Stimulated activated CD8-positive, alpha-beta memory T cell treated with anti-CD3 and anti-CD28 coated beads, Interleukin-7, amount 100 ng/mL, for 1 hour (primary cell): ENCODE data around the gene KCNIP1.

Source experiments
- DNase-seq, 2 donors: peaks; one replicate each; pipeline ENCODE4 v3.0.0-alpha.2; 2020; ENCODE audit warnings: low read depth in 2 of 2

KCNIP1 gene

GRCh38 chr5:170503990-170504596 is at the start of gene KCNIP1:
Gene KCNIP1 (plus strand): TSS chr5:170504020.
- DNase-seq, result no peak

- no peak for DNase-seq
Observed at GRCh38 chr5:170463426-170463825, 40.4 kb upstream of the KCNIP1 start.

GRCh38 chr5:170464280-170465127 is 39.3 kb upstream of the KCNIP1 start:
- DNase-seq, result no peak

GRCh38 chr5:170466553-170466952 is 37.3 kb upstream of the KCNIP1 start:
- no peak for DNase-seq

- DNase-seq, result no peak
Observed at GRCh38 chr5:170466988-170467707, 36.7 kb upstream of the KCNIP1 start.

- no peak for DNase-seq
Observed at GRCh38 chr5:170468633-170469285, 35.1 kb upstream of the KCNIP1 start.

GRCh38 chr5:170469414-170469813 is 34.4 kb upstream of the KCNIP1 start:
- DNase-seq, result no peak

GRCh38 chr5:170470275-170470674 is 33.5 kb upstream of the KCNIP1 start:
- DNase-seq, result no peak

GRCh38 chr5:170470808-170471404 is 32.9 kb upstream of the KCNIP1 start:
- no peak for DNase-seq

- DNase-seq, result no peak
Observed at GRCh38 chr5:170471551-170472178, 32.2 kb upstream of the KCNIP1 start.

- DNase-seq, result no peak
Observed at GRCh38 chr5:170473642-170474041, 30.2 kb upstream of the KCNIP1 start.

- no peak for DNase-seq
Observed at GRCh38 chr5:170474489-170475274, 29.1 kb upstream of the KCNIP1 start.

GRCh38 chr5:170475294-170476000 is 28.4 kb upstream of the KCNIP1 start:
- DNase-seq, result no peak

- DNase-seq, result no peak
Observed at GRCh38 chr5:170476704-170477103, 27.1 kb upstream of the KCNIP1 start.

- DNase-seq, result no peak
Observed at GRCh38 chr5:170477906-170478305, 25.9 kb upstream of the KCNIP1 start.

- DNase-seq, result no peak
Observed at GRCh38 chr5:170478306-170478705, 25.5 kb upstream of the KCNIP1 start.

- no peak for DNase-seq
Observed at GRCh38 chr5:170479484-170479883, 24.3 kb upstream of the KCNIP1 start.

- DNase-seq, result no peak
Observed at GRCh38 chr5:170480260-170480659, 23.6 kb upstream of the KCNIP1 start.

- DNase-seq, result no peak
Observed at GRCh38 chr5:170481849-170482248, 22.0 kb upstream of the KCNIP1 start.

- no peak for DNase-seq
Observed at GRCh38 chr5:170482511-170482910, 21.3 kb upstream of the KCNIP1 start.
